OCI-LY3 (cell line): ENCODE results near the gene ADAMTS19.

Experiments
- H2AFZ ChIP-seq: fragments of 200-600, 300-600 bp; shearing (Covaris generic); 2 replicates; pipeline ENCODE4 v1.6.0; 2014; ENCODE audit warnings: antibody characterized with exemption, low read depth, low read length
- H3K27ac ChIP-seq: fragments of 200-600, 300-600 bp; sonication (generic); 2 replicates; pipeline ENCODE4 v1.5.1; 2014; ENCODE audit warnings: mild to moderate bottlenecking, low read length, moderate library complexity, mixed read lengths
- H3K27me3 ChIP-seq: fragments of 200-600, 300-600 bp; sonication (generic); 2 replicates; pipeline ENCODE4 v1.6.1; 2014; ENCODE audit warnings: low read depth, low read length, mixed read lengths
- H3K36me3 ChIP-seq: fragments of 200-600, 300-600 bp; sonication (generic); replicated peaks from 2 replicates; pipeline ENCODE3; 2014; ENCODE audit warnings: low read depth, low read length, mixed read lengths
- H3K4me1 ChIP-seq: fragments of 300-600, 200-600 bp; sonication (generic); 2 replicates; pipeline ENCODE4 v1.6.1; 2014; ENCODE audit warnings: low read length, mixed read lengths
- H3K4me2 ChIP-seq: fragments of 200-600, 300-600 bp; sonication (generic); 2 replicates; pipeline ENCODE4 v1.6.1; 2014; ENCODE audit warnings: low read length, mixed read lengths
- H3K4me3 ChIP-seq: fragments of 300-600, 200-600 bp; sonication (generic); 2 replicates; pipeline ENCODE4 v1.5.1; 2014; ENCODE audit warnings: antibody characterized with exemption, mild to moderate bottlenecking, low read length, moderate library complexity
- H3K79me2 ChIP-seq: fragments of 300-600, 200-600 bp; shearing (Covaris generic); 2 replicates; pipeline ENCODE4 v1.6.1; 2014; ENCODE audit warnings: mild to moderate bottlenecking, low read length, mixed read lengths
- H3K9ac ChIP-seq: fragments of 300-600, 200-600 bp; shearing (Covaris generic); 2 replicates; pipeline ENCODE4 v1.6.0; 2014; ENCODE audit warnings: mild to moderate bottlenecking, low read length, moderate library complexity
- H3K9me3 ChIP-seq: fragments of 200-600, 300-600 bp; shearing (Covaris generic); 2 replicates; pipeline ENCODE4 v1.6.1; 2014; ENCODE audit warnings: low read length, mixed read lengths; ENCODE audit not compliant: insufficient read depth
- H4K20me1 ChIP-seq: fragments of 200-600, 300-600 bp; sonication (generic); 2 replicates; pipeline ENCODE4 v1.6.1; 2016; ENCODE audit warnings: low read length, mixed read lengths; ENCODE audit not compliant: insufficient read depth
- EZH2phosphoT487 ChIP-seq: fragments of 200-600 bp; shearing (Covaris generic); IDR thresholded peaks from 2 replicates; pipeline ENCODE4 v1.6.1; 2018; ENCODE audit warnings: antibody characterized with exemption, mixed run types, low read depth
- TF ChIP-seq, protein P1 (sequence below): fragments of 200-600, 300-600 bp; sonication (generic); IDR thresholded peaks from 2 replicates; pipeline ENCODE4 v1.5.1; 2014; ENCODE audit warnings: antibody characterized with exemption, low read length, low read depth

Gene ADAMTS19

DNA sequence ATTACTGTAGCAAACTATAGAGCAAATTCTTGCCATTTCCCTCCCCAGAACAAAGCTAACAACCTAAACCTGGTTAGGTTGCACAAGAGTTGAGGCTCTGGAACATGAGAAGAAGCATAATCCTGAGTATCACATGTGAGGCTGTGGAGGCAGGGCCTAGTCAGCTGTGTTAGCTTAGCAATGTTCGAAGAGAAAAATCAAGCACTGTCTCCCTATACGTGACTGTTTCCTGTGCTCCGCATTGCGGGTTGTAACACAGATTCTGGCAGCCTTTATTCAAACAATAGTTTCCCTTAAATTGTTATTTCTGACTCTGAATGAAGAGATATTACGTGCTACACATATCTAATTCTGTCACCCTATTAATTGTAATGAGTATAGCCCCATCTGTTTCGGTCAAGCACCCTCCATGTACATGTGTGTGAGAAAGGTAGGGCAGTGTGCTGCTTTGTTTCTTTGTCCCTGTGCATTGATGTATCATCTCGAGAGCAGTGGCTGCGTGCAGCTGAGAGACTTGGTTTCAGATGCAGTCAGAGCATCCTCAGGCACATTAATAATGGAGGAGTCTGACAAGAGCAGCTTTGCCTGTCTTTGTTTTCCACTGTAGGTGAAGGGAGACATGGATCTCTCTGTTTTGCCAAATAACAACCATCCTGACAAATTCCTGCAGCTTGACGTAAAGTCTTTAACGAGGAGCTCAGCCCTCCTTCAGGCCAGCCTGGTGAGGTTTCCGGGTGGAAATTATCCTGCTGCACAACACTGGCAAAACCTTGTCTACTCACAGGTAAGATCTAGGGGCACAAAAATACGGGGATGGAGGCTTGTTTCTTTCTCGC, 287.7 kb downstream of the ADAMTS19 start, which contains the start of gene MINAR2:
MINAR2 (plus strand) TSS at position 523 of the 836 bp plus-strand sequence; CDS start at position 620, 97 bp downstream.
- Histone ChIP-seq H3K4me2 (no peak within 1 kb of the TSS), H3K36me3 (no peaks in the 10 kb centered on the region), H3K9ac (no peak within 1 kb of the TSS), H3K79me2 (no peaks in the 10 kb centered on the region), H4K20me1 (no peaks in the 10 kb centered on the region), H3K4me3 (no peak within 1 kb of the TSS), H3K27me3 (no peaks in the 10 kb centered on the region), H3K9me3 (no peaks in the 10 kb centered on the region), H2AFZ (0 out of 2 replicates have a peak within 1 kb of the TSS, but pooled peaks have one; percentile 13), H3K27ac (no peak within 1 kb of the TSS), H3K4me1 (no peaks in the 10 kb centered on the region)
- no peak for TF ChIP-seq EZH2phosphoT487
- TF ChIP-seq, protein P1, sequence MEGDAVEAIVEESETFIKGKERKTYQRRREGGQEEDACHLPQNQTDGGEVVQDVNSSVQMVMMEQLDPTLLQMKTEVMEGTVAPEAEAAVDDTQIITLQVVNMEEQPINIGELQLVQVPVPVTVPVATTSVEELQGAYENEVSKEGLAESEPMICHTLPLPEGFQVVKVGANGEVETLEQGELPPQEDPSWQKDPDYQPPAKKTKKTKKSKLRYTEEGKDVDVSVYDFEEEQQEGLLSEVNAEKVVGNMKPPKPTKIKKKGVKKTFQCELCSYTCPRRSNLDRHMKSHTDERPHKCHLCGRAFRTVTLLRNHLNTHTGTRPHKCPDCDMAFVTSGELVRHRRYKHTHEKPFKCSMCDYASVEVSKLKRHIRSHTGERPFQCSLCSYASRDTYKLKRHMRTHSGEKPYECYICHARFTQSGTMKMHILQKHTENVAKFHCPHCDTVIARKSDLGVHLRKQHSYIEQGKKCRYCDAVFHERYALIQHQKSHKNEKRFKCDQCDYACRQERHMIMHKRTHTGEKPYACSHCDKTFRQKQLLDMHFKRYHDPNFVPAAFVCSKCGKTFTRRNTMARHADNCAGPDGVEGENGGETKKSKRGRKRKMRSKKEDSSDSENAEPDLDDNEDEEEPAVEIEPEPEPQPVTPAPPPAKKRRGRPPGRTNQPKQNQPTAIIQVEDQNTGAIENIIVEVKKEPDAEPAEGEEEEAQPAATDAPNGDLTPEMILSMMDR = no peak

DNA sequence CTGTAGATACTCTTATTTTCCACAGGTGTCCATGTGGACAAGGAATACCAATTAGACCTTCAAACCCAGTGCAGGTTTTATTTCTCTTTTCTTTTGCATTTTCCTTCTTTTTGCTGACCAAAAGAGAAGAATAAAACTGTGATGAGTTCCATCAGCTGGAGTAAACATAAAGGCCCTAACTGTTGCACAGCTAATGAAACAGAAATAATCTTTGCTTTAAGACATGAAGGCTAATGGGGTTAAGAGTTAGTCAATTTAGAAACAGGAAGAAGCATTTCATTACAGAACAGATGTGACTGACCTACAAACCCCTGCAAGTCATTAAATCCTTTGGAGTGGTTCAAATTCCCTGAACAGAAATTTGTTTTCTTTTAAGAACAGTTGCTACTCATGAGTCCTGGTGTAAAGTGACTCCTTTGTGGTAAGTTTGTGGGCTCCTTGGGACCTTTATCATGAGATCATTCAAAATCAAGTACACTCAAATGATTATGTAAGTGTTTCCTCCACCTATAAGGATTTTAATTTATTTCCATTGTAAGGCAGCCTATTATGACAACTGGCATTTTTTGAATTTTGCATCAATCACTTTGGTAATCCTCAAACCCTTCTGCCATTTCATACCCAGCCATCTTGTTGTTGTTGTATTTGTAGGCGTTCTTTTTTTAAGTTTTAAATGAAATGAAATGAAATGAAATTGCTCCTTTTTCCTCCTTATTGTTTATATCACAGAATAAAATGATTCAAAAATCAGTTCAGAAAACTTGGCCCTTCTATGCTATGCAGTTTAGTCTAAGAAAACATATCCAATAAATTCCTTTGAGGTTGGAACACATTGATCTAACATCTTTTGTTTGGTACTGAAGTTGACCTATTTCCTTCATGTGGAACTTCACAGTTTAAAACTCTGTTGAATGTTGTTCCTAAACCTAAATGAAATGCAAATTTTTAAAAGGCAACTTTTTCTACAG, 289.1 kb downstream of the ADAMTS19 start:
- Histone ChIP-seq H3K27me3 (no peaks in the 10 kb centered on the region), H3K36me3 (no peaks in the 10 kb centered on the region), H3K27ac (no peak overlapping the region), H3K9me3 (no peaks in the 10 kb centered on the region), H2AFZ (no peak overlapping the region), H3K4me2 (no peak overlapping the region), H3K9ac (no peak overlapping the region), H3K79me2 (no peaks in the 10 kb centered on the region), H3K4me1 (no peaks in the 10 kb centered on the region), H4K20me1 (no peaks in the 10 kb centered on the region), H3K4me3 (no peak overlapping the region)
- TF ChIP-seq, protein P1 = no peak

DNA sequence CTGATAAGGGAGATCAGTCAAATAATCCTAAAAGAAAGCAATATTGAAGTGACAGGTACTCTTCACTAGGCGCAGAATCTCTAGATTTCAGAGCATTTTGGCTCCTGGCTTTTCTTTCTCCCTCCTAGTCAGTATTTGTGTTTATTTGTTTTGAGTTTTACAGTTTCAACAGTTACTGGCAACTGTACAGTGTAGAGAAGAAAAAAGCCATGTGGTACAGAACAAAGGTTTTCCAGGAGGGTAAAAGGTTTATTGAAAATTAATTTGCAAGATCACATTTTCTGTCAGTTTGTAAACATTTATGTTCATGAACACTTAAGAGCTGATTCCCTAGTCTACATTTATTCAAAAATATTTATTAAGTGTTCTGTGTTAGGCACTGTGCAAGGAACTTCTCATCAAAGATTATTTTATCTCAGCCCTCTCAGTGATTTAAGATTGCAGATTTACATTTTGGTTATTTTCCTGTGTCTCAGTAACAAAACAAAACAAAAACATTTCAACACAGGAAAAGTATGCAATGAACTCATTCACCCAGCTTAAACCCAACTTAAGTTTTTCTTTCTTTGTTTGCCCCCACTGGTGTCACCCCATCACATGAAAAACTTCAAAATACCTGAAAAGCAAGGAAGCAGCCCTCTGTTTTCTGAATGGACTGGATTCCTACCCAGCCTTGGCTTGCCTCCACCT, 300.7 kb downstream of the ADAMTS19 start:
- H3K9ac ChIP-seq = no peak overlapping the region
- TF ChIP-seq EZH2phosphoT487 = no peak
- TF ChIP-seq, protein P1 = no peak
- H2AFZ ChIP-seq = 0 out of 2 replicates have a peak overlapping the region, but pooled peaks have one; percentile 30
- no peaks in the 10 kb centered on the region for H3K4me1 ChIP-seq
- no peaks in the 10 kb centered on the region for H4K20me1 ChIP-seq
- H3K4me3 ChIP-seq = no peak overlapping the region
- H3K27me3 ChIP-seq = no peaks in the 10 kb centered on the region
- no peak overlapping the region for H3K27ac ChIP-seq
- no peaks in the 10 kb centered on the region for H3K79me2 ChIP-seq
- no peaks in the 10 kb centered on the region for H3K9me3 ChIP-seq
- no peak overlapping the region for H3K4me2 ChIP-seq
- no peaks in the 10 kb centered on the region for H3K36me3 ChIP-seq
